Measurements from ENCODE around the gene EXD1. TPM values are rescaled to one million over a fixed set of nuclear protein-coding genes. Genes with fewer than 3 reads are reported as not detected.

EXD1 gene
- total RNA-seq, 1 donor from 2014 or later: 0.41 TPM

DNA sequence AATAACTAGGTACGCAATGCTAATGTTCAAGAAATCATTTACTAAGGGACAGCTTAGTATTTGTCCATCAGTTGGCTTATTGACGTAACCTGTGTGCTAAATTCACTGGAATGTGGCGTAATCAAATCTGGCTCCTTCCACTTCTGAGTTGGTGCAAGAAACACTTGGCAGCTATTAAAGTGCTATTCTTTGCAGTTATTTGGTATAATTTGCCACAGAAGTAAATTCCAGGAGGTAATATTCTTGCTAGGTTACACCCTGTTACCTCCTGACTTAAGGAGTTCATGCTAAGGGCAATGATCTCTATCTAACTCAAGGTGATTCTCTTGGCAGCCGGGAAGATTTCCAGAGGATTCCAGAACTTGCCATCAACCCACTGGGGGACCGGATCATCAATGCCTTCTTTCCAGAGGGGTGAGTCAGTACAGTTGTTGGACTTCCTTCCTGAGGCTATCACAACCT lies 26.1 kb upstream of the EXD1 start:
- Histone ChIP-seq H3K4me1 (no peaks in the 10 kb centered on the region), H3K4me3 (no peak overlapping the region), H4K20me1 (ENCODE audit: low read depth) (no peaks in the 10 kb centered on the region), H2AFZ (replicated peaks) (no peak overlapping the region), H3K79me2 (ENCODE audit: low read depth) (no peaks in the 10 kb centered on the region), H3K27me3 (no peaks in the 10 kb centered on the region), H3K9ac (no peak overlapping the region), H3K27ac (no peak overlapping the region), H3K4me2 (no peak overlapping the region), H3K36me3 (no peaks in the 10 kb centered on the region), H3K9me3 (ENCODE audit: low read depth) (no peaks in the 10 kb centered on the region), H3F3A (ENCODE audit: low read depth) (no peaks in the 10 kb centered on the region)
- no peak for TF ChIP-seq EZH2 (IDR thresholded peaks at IDR 0.05)
- TF ChIP-seq, protein P1, sequence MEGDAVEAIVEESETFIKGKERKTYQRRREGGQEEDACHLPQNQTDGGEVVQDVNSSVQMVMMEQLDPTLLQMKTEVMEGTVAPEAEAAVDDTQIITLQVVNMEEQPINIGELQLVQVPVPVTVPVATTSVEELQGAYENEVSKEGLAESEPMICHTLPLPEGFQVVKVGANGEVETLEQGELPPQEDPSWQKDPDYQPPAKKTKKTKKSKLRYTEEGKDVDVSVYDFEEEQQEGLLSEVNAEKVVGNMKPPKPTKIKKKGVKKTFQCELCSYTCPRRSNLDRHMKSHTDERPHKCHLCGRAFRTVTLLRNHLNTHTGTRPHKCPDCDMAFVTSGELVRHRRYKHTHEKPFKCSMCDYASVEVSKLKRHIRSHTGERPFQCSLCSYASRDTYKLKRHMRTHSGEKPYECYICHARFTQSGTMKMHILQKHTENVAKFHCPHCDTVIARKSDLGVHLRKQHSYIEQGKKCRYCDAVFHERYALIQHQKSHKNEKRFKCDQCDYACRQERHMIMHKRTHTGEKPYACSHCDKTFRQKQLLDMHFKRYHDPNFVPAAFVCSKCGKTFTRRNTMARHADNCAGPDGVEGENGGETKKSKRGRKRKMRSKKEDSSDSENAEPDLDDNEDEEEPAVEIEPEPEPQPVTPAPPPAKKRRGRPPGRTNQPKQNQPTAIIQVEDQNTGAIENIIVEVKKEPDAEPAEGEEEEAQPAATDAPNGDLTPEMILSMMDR (IDR thresholded peaks at IDR 0.05): no peak
- no peak for TF ChIP-seq EZH2phosphoT487 (IDR thresholded peaks at IDR 0.05)
- H3K27me3 Mint-ChIP-seq (ENCODE audit: insufficient read depth, low read depth): peaks cover 2% of the 10 kb centered on the region
- H3K9me3 Mint-ChIP-seq: no peaks in the 10 kb centered on the region
- H3K36me3 Mint-ChIP-seq: peaks cover 6% of the 10 kb centered on the region
- no peaks in the 10 kb centered on the region for H3K4me1 Mint-ChIP-seq
- H3K4me3 Mint-ChIP-seq: no peak overlapping the region
- no peak for DNase-seq (ENCODE audit: low spot score)
- H3K27ac Mint-ChIP-seq: no peak overlapping the region

DNA sequence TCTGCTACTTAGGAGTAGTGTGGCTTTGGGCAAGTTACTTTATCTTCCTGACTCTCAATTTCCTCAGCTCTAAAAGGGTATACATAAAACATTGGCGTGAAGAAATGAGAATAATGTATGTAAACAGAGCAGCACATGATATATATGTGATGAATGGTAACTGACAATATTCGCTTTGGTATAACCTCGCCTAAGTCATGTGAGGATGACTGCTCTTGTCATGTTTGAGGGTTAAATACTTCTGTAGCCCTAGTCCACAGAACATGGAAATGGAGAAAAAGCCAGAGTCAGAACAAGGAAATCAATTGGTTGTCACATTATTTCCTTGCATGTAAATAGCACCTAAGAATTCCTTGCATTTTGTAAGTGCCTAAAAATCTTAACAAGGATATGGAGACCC lies 25.5 kb upstream of the EXD1 start:
- peaks cover 2% of the 10 kb centered on the region for H3K27me3 Mint-ChIP-seq (ENCODE audit: insufficient read depth, low read depth)
- Histone ChIP-seq H3K27me3 (no peaks in the 10 kb centered on the region), H2AFZ (replicated peaks) (no peak overlapping the region), H3K4me1 (no peaks in the 10 kb centered on the region), H3K4me3 (no peak overlapping the region), H4K20me1 (ENCODE audit: low read depth) (no peaks in the 10 kb centered on the region), H3F3A (ENCODE audit: low read depth) (no peaks in the 10 kb centered on the region), H3K79me2 (ENCODE audit: low read depth) (no peaks in the 10 kb centered on the region), H3K9ac (no peak overlapping the region), H3K9me3 (ENCODE audit: low read depth) (no peaks in the 10 kb centered on the region), H3K27ac (no peak overlapping the region), H3K36me3 (no peaks in the 10 kb centered on the region), H3K4me2 (no peak overlapping the region)
- no peak overlapping the region for H3K4me3 Mint-ChIP-seq
- no peak for DNase-seq (ENCODE audit: low spot score)
- TF ChIP-seq EZH2phosphoT487 (IDR thresholded peaks at IDR 0.05): no peak
- TF ChIP-seq, protein P1 (IDR thresholded peaks at IDR 0.05): no peak
- TF ChIP-seq EZH2 (IDR thresholded peaks at IDR 0.05): no peak
- no peak overlapping the region for H3K27ac Mint-ChIP-seq
- no peaks in the 10 kb centered on the region for H3K9me3 Mint-ChIP-seq
- peaks cover 6% of the 10 kb centered on the region for H3K36me3 Mint-ChIP-seq
- H3K4me1 Mint-ChIP-seq: no peaks in the 10 kb centered on the region

DNA sequence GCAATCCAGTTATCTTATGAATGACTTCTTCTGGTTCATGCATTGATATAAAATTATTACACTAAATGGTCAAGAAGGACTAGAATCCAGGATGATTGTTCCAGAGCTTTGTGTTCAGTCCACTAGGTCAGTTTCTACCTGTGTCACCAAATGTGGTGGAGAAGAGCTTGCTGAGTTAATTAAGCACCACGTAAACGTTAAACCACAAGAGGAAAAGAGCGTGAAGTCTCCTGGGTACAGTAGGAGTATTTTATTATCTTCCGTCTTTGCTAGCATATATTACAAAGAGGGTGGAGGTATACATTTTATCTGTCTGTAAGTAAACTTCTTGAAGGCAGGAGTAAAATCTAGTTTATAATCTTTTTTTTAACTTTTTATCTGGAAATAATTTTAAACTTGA lies 24.0 kb upstream of the EXD1 start:
- Histone ChIP-seq H3K9me3 (ENCODE audit: low read depth) (no peaks in the 10 kb centered on the region), H3K9ac (no peak overlapping the region), H2AFZ (replicated peaks) (no peak overlapping the region), H4K20me1 (ENCODE audit: low read depth) (no peaks in the 10 kb centered on the region), H3K4me3 (no peak overlapping the region), H3K36me3 (no peaks in the 10 kb centered on the region), H3K27me3 (no peaks in the 10 kb centered on the region), H3K4me2 (no peak overlapping the region), H3K79me2 (ENCODE audit: low read depth) (no peaks in the 10 kb centered on the region), H3K4me1 (no peaks in the 10 kb centered on the region), H3F3A (ENCODE audit: low read depth) (no peaks in the 10 kb centered on the region), H3K27ac (no peak overlapping the region)
- no peaks in the 10 kb centered on the region for H3K4me1 Mint-ChIP-seq
- DNase-seq (ENCODE audit: low spot score): no peak
- H3K9me3 Mint-ChIP-seq: no peaks in the 10 kb centered on the region
- no peak overlapping the region for H3K27ac Mint-ChIP-seq
- no peaks in the 10 kb centered on the region for H3K27me3 Mint-ChIP-seq (ENCODE audit: insufficient read depth, low read depth)
- TF ChIP-seq, protein P1 (IDR thresholded peaks at IDR 0.05): no peak
- TF ChIP-seq EZH2phosphoT487 (IDR thresholded peaks at IDR 0.05) (no peak), EZH2 (IDR thresholded peaks at IDR 0.05) (no peak)
- H3K4me3 Mint-ChIP-seq: no peak overlapping the region
- peaks cover 6% of the 10 kb centered on the region for H3K36me3 Mint-ChIP-seq
